GM12878 (cell line): ENCODE measurements around the gene CYSTM1.

Experiments used
- CTCF ChIP-seq, 3 experiments: IDR thresholded peaks in 2 of 3; conservative IDR thresholded peaks in 1 of 3; 2 replicates each; pipeline ENCODE4 v1.5.1; 2011; ENCODE audit warnings: low read depth in 3 of 3, low read length in 3 of 3, mild to moderate bottlenecking in 3 of 3, control low read depth in 2 of 3, moderate library complexity in 2 of 3, inconsistent platforms in 1 of 3, mixed read lengths in 1 of 3; ENCODE audit not compliant: control insufficient read depth in 2 of 3, insufficient read depth in 1 of 3; ENCODE audit errors: extremely low read depth in 1 of 3
- FOS ChIP-seq: IDR thresholded peaks from 3 replicates; pipeline ENCODE4 v1.6.1; 2011; ENCODE audit warnings: borderline replicate concordance; ENCODE audit not compliant: insufficient read length; ENCODE audit errors: extremely low read depth
- FOXM1 ChIP-seq: IDR thresholded peaks from 2 replicates; pipeline ENCODE4 v1.6.1; 2012; ENCODE audit warnings: low read depth, mild to moderate bottlenecking, inconsistent platforms, low read length, moderate library complexity
- MEF2A ChIP-seq: IDR thresholded peaks from 2 replicates; pipeline ENCODE4 v1.6.1; 2011; ENCODE audit warnings: low read depth, mild to moderate bottlenecking, low read length, moderate library complexity; ENCODE audit not compliant: insufficient read depth
- PBX3 ChIP-seq: IDR thresholded peaks from 2 replicates; pipeline ENCODE4 v1.6.1; 2011; ENCODE audit warnings: mild to moderate bottlenecking, low read depth, low read length, moderate library complexity; ENCODE audit not compliant: insufficient replicate concordance
- POLR2A ChIP-seq: IDR thresholded peaks from 2 replicates; pipeline ENCODE4 v1.6.1; 2011; ENCODE audit warnings: low read depth, mild to moderate bottlenecking, low read length
- TAF1 ChIP-seq: IDR thresholded peaks from 2 replicates; pipeline ENCODE4 v1.6.1; 2011; ENCODE audit warnings: mild to moderate bottlenecking, low read depth, low read length, borderline replicate concordance

GRCh38 chr5:140190872-140191218, 15.9 kb downstream of the CYSTM1 start:
- TF ChIP-seq CTCF (IDR thresholded peaks at IDR 0.05 in 2 of 3, conservative IDR thresholded peaks at IDR 0.05 in 1 of 3; ENCODE audit: control insufficient read depth in 2 of 3, extremely low read depth in 1 of 3, insufficient read depth in 1 of 3, low read depth in 3 of 3, low read length in 3 of 3) (no peak), FOXM1 (no peak), POLR2A (no peak), PBX3 (no peak), MEF2A (no peak), TAF1 (no peak), FOS (no peak)
